K562 (cell line): Measurements from ENCODE around the gene CEP350. TPM values are rescaled to one million over a fixed set of nuclear protein-coding genes. Genes with fewer than 3 reads are reported as not detected.

ENCODE experiments used
- ATAC-seq: fragments of 200-7000 bp; cut with Tn5 transposase; 3 replicates; pipeline ENCODE4 v1.9.1; 2020; ENCODE audit warnings: moderate library complexity
- BruUV-seq: library from RNA; stranded (reverse); fragments of 400-500 nt; replicated peaks from 2 replicates; lab custom pipeline; 2021; lab: Mats Ljungman, UMichigan
- CTCF ChIA-PET: fragments of 300-600 bp; formaldehyde crosslinking; extraction: SDS; loops from one replicate; lab custom pipeline; 2021; ENCODE audit warnings: low intra/inter-chr PET ratio; lab: Yijun Ruan, JAX
- POLR2A ChIA-PET: fragments of 300-600, 350-650 bp; sonication (Branson Sonifier 250); formaldehyde crosslinking; extraction: SDS; loops from one replicate; lab custom pipeline; 2021; ENCODE audit warnings: antibody characterized with exemption, inconsistent platforms; lab: Yijun Ruan, JAX
- DNase-seq, 4 experiments: peaks; one replicate each; pipeline versions ENCODE4 v3.0.0 to v3.0.0-alpha.2; 2011 to 2018; ENCODE audit warnings: low spot score in 3 of 4, mixed read lengths in 3 of 4; ENCODE audit errors: extremely low read depth in 1 of 4
- FAIRE-seq: peaks from 2 replicates; lab custom pipeline; 2011; peaks lifted over from hg19 to GRCh38; lab: Jason Lieb, UNC
- H2AFZ ChIP-seq: 2 replicates; pipeline ENCODE4 v1.6.0; 2011; ENCODE audit warnings: low read depth, low read length, control low read depth, inconsistent platforms
- H3K27ac ChIP-seq: fragments of 200-600 bp; 3 replicates; pipeline ENCODE4 v1.8.0; 2011; ENCODE audit warnings: low read depth, mild to moderate bottlenecking, control low read depth, inconsistent platforms, low read length, moderate library complexity, mixed read lengths; ENCODE audit errors: extremely low read depth
- H3K27me3 ChIP-seq, 2 experiments: fragments of 300-600 bp in 1 of 2; 2 replicates in 1 of 2; 3 replicates in 1 of 2; pipeline versions ENCODE4 v1.6.0 to v1.8.0; 2011; ENCODE audit warnings: inconsistent platforms in 2 of 2, low read length in 2 of 2, mild to moderate bottlenecking in 1 of 2, mixed read lengths in 1 of 2, moderate library complexity in 1 of 2; ENCODE audit not compliant: control insufficient read depth in 2 of 2, insufficient read depth in 2 of 2
- H3K36me3 ChIP-seq: fragments of 300-600 bp; 3 replicates; pipeline ENCODE4 v1.8.0; 2011; ENCODE audit warnings: mild to moderate bottlenecking, low read length, inconsistent platforms; ENCODE audit not compliant: control insufficient read depth, insufficient read depth
- H3K4me1 ChIP-seq, 2 experiments: fragments of 200-600 bp in 1 of 2; replicated peaks in 1 of 2; 2 replicates in 1 of 2; 3 replicates in 1 of 2; pipeline versions ENCODE4 v1.5.1 to v1.8.0; 2011; ENCODE audit warnings: inconsistent platforms in 2 of 2, low read length in 2 of 2, mild to moderate bottlenecking in 1 of 2, mixed read lengths in 1 of 2, moderate library complexity in 1 of 2; ENCODE audit not compliant: control insufficient read depth in 2 of 2, insufficient read depth in 2 of 2
- H3K4me2 ChIP-seq: 2 replicates; pipeline ENCODE4 v1.6.1; 2011; ENCODE audit warnings: low read length, control low read depth, inconsistent platforms, mixed read lengths; ENCODE audit not compliant: insufficient read depth
- H3K4me3 ChIP-seq: fragments of 200-600 bp; sonication (generic), shearing (Covaris generic); 2 replicates; pipeline ENCODE4 v1.5.1; 2016; ENCODE audit warnings: control low read depth, inconsistent platforms
- H3K79me2 ChIP-seq: fragments of 200-600 bp; 3 replicates; pipeline ENCODE4 v1.8.0; 2011; ENCODE audit warnings: low read length, inconsistent platforms; ENCODE audit not compliant: control insufficient read depth, insufficient read depth
- H3K9ac ChIP-seq, 2 experiments: 2 replicates each; pipeline versions ENCODE4 v1.6.0 to v1.6.1; 2011; ENCODE audit warnings: low read depth in 2 of 2, low read length in 2 of 2, control low read depth in 1 of 2, inconsistent platforms in 1 of 2, mild to moderate bottlenecking in 1 of 2, mixed read lengths in 1 of 2; ENCODE audit not compliant: insufficient read depth in 1 of 2
- H3K9me1 ChIP-seq: one replicate; pipeline ENCODE4 v1.6.0; 2011; ENCODE audit warnings: inconsistent platforms, mild to moderate bottlenecking, low read length, moderate library complexity; ENCODE audit not compliant: control insufficient read depth, insufficient read depth
- H3K9me3 ChIP-seq: replicated peaks from 2 replicates; pipeline ENCODE4 v1.5.1; 2011; ENCODE audit warnings: low read depth, low read length, inconsistent platforms; ENCODE audit not compliant: control insufficient read depth, insufficient read depth
- H4K20me1 ChIP-seq: replicated peaks from 2 replicates; pipeline ENCODE4 v1.6.1; 2011; ENCODE audit warnings: low read length, inconsistent platforms, mixed read lengths; ENCODE audit not compliant: control insufficient read depth, insufficient read depth
- HIVEP1 ChIP-seq: fragments of 250-450 bp; sonication (Bioruptor Pico); IDR thresholded peaks from 2 replicates; pipeline ENCODE4 v1.4.0; 2020; ENCODE audit warnings: mild to moderate bottlenecking
- POLR2AphosphoS2 ChIP-seq: IDR thresholded peaks from 2 replicates; pipeline ENCODE4 v1.6.1; 2012; ENCODE audit warnings: low read length, improper control_type of control experiment
- ZBTB40 ChIP-seq, 2 experiments: fragments of 450-650 bp in 1 of 2; sonication (generic) in 1 of 2; formaldehyde crosslinking in 1 of 2; IDR thresholded peaks; 2 replicates each; pipeline versions ENCODE4 v1.7.1 to v1.9.0; 2016 to 2022; ENCODE audit warnings: inconsistent platforms in 1 of 2, mild to moderate bottlenecking in 1 of 2, missing genetic modification reagents in 1 of 2
- WGBS: fragments of 100-300 bp; shearing (Covaris generic); methylation state at CpG from one replicate; pipeline ENCODE4 v1.1.6; 2016; ENCODE audit warnings: low coverage, mixed read lengths; ENCODE audit not compliant: insufficient coverage; ENCODE audit errors: missing lambda C conversion rate; 5-methylcytosine and 5-hydroxymethylcytosine counted together
- in situ Hi-C: fragments of 300-500 bp; cut with MboI; formaldehyde crosslinking; loops from 4 replicates; pipeline ENCODE4 v1.15.0; 2018; ENCODE audit warnings: inconsistent platforms, mixed read lengths
- intact Hi-C: fragments of 100-400 bp; cut with micrococcal nuclease; formaldehyde crosslinking; loops from 2 replicates; pipeline ENCODE4 v1.14.2; 2022
- polyA plus RNA-seq, 8 experiments: library from polyadenylated mRNA; depleted of rRNA in 4 of 8; stranded (reverse) in 5 of 8; unstranded in 3 of 8; fragments of >200 nt; fragmentation: Nextera tagmentation in 2 of 8; fragmentation: Illumina TruSeq in 1 of 8; extraction: Ambion mirVana in 2 of 8; extraction: Trizol in 1 of 8; gene quantifications; 2 replicates each; pipeline versions ENCODE4 v1.2.1 to v1.2.3, GENCODE V29; 2011 to 2014; ENCODE audit warnings: inconsistent platforms in 1 of 8, missing spikeins in 1 of 8
- total RNA-seq, 7 experiments: library from RNA; depleted of rRNA in 6 of 7; stranded (reverse); fragments of >200 nt in 6 of 7; fragmentation: Illumina TruSeq in 2 of 7; extraction: Trizol in 2 of 7; gene quantifications; 2 replicates each; pipeline versions ENCODE4 v1.2.1 to v1.2.3, GENCODE V29; 2011 to 2021; ENCODE audit warnings: low replicate concordance in 1 of 7
- TF ChIP-seq, protein P1 (sequence below): IDR thresholded peaks from 2 replicates; pipeline ENCODE4 v1.6.1; 2016; ENCODE audit warnings: missing genetic modification characterization, missing compliant biosample characterization

The CEP350 gene
- total and polyA plus RNA-seq, 9 of the 15 experiments (the other 6 are each of a cell fraction or from before 2014, with no cell fraction given): 8.3 to 64.3 (median 28.0) TPM

DNA sequence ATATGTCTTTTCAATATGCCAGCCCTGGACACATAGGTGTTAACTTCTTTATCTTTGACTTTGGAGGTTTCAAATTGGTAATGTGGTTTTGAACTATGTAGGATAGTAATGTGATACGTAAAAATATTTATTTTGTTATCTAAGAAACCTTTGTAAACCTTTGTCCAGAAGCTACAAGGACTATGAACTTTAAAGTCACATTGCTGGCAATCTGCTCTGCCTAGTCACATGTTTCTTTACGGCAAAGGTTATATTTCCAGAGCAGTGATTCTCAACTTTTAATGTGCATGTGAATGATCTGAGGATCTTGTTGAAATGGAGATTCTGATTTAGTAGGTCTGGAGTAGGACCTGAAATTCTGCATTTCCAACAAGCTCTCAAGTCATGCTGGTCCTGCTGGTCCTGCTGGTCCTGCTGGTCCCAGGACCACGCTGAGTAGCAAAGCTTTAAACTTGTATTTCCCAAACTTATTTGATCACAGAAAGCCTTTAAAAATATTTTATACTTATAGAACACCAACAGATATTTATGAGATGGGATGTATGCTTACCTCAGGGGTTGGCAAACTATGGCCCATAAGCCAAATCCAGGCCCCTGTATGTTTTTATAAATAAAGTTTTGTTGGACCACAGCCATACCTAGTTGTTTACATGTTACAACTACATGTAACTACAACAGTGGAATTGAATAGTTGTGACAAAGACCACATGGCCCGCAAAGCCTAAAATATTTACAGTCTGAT is 142.1 kb downstream of the CEP350 start:
- DNase-seq (no peak), FAIRE-seq (no peak), ATAC-seq (no peak)
- no TSS peak for BruUV-seq
- H4K20me1 ChIP-seq: no peaks in the 10 kb centered on the region
- H3K9me3 ChIP-seq: no peaks in the 10 kb centered on the region
- in situ Hi-C loops (no loop called here), intact Hi-C loops (no loop called here)
- no peak overlapping the region for H2AFZ ChIP-seq
- TF ChIP-seq HIVEP1 (no peak), ZBTB40 (IDR thresholded peaks at IDR 0.05) (peak; percentile 85), ZBTB40 (CRISPR knock-in tag; IDR thresholded peaks at IDR 0.05) (peak; percentile 75), POLR2AphosphoS2 (no peak)
- TF ChIP-seq, protein P1, sequence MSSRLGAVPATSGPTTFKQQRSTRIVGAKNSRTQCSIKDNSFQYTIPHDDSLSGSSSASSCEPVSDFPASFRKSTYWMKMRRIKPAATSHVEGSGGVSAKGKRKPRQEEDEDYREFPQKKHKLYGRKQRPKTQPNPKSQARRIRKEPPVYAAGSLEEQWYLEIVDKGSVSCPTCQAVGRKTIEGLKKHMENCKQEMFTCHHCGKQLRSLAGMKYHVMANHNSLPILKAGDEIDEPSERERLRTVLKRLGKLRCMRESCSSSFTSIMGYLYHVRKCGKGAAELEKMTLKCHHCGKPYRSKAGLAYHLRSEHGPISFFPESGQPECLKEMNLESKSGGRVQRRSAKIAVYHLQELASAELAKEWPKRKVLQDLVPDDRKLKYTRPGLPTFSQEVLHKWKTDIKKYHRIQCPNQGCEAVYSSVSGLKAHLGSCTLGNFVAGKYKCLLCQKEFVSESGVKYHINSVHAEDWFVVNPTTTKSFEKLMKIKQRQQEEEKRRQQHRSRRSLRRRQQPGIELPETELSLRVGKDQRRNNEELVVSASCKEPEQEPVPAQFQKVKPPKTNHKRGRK (tag): no peak
- no peaks in the 10 kb centered on the region for H3K9me1 ChIP-seq
- no peak overlapping the region for H3K4me2 ChIP-seq
- no peak overlapping the region for H3K27ac ChIP-seq
- H3K27me3 ChIP-seq: no peaks in the 10 kb centered on the region
- no peaks in the 10 kb centered on the region for H3K79me2 ChIP-seq
- WGBS: 80% methylated on average over 4 of the region's 4 CpGs
- no peak overlapping the region for H3K4me3 ChIP-seq
- no peaks in the 10 kb centered on the region for H3K4me1 ChIP-seq
- H3K9ac ChIP-seq: no peak overlapping the region
- ChIA-PET POLR2A (no interaction called here), CTCF (no interaction called here)
- H3K36me3 ChIP-seq: peaks cover 88% of the 10 kb centered on the region
